ENCODE data around the gene OPCML.

OPCML gene

DNA sequence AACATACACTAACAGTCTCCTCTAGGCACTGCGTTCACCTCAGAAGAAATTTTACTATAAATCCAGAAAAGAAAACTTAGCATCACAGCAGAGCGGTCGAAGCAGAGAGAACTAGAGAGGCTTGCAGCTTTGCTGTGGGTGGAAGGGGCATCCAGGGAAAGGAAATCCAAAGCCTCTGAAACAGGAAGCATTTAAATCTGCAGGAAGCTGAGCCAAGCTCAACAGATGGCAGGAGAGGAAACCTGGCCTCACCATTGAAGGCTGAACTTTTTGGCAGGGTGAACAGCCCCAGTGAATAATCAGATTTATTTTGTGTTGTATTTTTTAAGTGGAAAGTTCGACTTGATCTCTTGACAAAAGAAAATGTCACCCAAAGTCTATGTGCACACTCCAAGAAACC lies 858.1 kb downstream of the OPCML start:
- no peak overlapping the region for H3K4me3 ChIP-seq (ENCODE audit: control insufficient read depth, low read depth, low read length)
- TF ChIP-seq, protein P1, sequence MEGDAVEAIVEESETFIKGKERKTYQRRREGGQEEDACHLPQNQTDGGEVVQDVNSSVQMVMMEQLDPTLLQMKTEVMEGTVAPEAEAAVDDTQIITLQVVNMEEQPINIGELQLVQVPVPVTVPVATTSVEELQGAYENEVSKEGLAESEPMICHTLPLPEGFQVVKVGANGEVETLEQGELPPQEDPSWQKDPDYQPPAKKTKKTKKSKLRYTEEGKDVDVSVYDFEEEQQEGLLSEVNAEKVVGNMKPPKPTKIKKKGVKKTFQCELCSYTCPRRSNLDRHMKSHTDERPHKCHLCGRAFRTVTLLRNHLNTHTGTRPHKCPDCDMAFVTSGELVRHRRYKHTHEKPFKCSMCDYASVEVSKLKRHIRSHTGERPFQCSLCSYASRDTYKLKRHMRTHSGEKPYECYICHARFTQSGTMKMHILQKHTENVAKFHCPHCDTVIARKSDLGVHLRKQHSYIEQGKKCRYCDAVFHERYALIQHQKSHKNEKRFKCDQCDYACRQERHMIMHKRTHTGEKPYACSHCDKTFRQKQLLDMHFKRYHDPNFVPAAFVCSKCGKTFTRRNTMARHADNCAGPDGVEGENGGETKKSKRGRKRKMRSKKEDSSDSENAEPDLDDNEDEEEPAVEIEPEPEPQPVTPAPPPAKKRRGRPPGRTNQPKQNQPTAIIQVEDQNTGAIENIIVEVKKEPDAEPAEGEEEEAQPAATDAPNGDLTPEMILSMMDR (IDR thresholded peaks at IDR 0.05; ENCODE audit: control insufficient read depth, insufficient read depth, low read depth, low read length, missing control alignments): no peak
- no peak for DNase-seq (ENCODE audit: low read depth)

DNA sequence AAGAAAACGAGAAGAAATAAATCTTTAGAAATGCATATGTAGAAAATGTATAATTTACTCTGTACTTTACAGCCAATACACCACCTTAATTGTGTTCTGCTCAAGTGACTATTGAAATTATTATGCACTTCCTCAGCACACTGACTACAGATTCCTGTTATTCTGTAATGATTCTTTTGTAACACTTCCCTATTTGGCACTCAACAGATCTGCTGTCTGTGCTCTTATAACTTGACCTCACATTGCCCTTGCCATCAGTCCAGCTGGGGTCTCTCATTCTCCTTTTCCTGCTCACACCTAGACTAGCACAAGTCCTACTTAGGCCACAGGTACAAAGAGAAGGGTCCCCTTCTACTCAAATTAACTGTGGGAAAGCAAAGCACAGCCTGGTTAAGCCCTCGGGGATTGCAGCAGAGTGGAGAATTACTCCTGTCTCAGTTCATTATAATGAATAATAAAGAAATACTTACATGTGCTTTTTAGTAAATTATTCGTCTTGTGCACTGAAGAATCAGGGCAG lies 860.4 kb downstream of the OPCML start:
- no peak for DNase-seq (ENCODE audit: low read depth)
- H3K4me3 ChIP-seq (ENCODE audit: control insufficient read depth, low read depth, low read length): no peak overlapping the region
- TF ChIP-seq, protein P1 (IDR thresholded peaks at IDR 0.05; ENCODE audit: control insufficient read depth, insufficient read depth, low read depth, low read length, missing control alignments): no peak

DNA sequence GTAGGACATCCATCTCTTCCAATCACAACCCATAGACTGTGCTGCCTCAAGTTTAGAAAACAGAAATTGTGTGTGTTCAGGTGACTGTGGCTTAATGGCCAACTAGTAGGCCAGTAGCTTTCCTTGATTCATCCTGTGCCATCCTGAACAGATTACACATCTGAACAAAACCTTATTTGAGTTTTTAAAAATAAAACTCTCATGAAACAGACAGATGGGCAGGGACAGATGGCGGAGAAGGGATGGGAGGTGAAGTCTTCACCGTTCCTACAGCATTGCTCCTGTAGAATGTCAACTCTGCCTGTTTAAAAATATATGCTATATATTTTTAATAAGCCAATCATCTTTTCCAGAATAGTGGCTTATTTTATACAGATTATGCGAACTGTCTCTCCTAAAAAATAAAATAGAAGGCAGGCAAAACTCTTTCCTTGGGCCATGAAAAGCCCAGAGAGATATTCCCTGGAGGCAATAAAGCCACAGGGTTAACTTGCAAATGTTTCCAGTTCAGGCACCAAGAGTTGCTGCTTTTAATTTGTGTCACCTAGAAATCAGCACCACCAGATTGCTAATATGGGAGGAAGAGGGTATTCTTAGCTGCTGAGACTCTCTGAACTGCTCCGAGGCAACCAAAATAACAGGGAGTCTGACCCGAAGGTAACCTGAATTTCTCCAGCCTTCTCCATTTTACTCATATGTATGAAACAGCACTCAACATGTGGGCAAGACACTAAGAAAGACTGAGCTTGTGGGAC lies 861.2 kb downstream of the OPCML start:
- no peak overlapping the region for H3K4me3 ChIP-seq (ENCODE audit: control insufficient read depth, low read depth, low read length)
- TF ChIP-seq, protein P1 (IDR thresholded peaks at IDR 0.05; ENCODE audit: control insufficient read depth, insufficient read depth, low read depth, low read length, missing control alignments): no peak
- no peak for DNase-seq (ENCODE audit: low read depth)

DNA sequence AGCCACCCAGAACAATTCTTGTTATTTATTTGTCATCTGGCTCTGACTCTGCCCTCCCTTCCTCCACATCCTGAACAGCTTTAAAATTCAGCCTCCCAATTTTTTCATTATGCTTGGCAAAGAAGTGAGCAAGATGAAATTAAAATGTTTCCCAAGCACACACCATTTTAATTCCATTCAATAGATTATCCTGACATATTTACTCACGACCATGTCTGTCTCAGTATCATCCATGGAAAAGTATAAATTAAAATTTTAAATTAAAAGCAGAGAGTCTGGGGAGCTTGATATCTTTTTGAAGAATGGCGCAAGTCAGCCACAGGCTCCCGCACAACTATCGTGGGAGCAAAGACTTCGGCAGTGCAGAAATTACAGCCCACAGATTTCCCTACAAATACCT lies 862.4 kb downstream of the OPCML start:
- TF ChIP-seq, protein P1 (IDR thresholded peaks at IDR 0.05; ENCODE audit: control insufficient read depth, insufficient read depth, low read depth, low read length, missing control alignments): no peak

DNA sequence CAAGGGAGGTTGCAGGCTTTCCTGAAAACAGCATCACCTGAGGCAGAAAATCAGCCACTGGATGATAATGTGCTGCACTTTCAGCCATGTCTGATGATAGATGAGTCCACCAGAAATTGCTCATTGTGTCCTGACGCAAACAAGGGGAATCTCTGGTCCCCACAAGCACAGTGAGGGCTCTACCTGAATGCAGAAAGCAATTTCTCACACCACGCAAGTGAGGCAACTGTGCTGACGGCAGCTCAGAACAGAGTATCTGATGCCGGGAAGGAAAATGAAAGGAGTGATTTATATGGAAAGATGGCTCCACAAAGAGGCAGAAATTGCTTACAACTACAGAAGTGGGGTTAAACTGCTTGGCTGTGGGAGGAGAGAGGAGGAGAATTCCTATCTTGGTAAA lies 867.1 kb downstream of the OPCML start:
- TF ChIP-seq, protein P1 (IDR thresholded peaks at IDR 0.05; ENCODE audit: control insufficient read depth, insufficient read depth, low read depth, low read length, missing control alignments): no peak
- no peak overlapping the region for H3K4me3 ChIP-seq (ENCODE audit: control insufficient read depth, low read depth, low read length)
- no peak for DNase-seq (ENCODE audit: low read depth)

More for the DNA sequence above, 862.4 kb downstream of the OPCML start:
- no peak for DNase-seq (ENCODE audit: low read depth)
- H3K4me3 ChIP-seq (ENCODE audit: control insufficient read depth, low read depth, low read length): no peak overlapping the region

DNA sequence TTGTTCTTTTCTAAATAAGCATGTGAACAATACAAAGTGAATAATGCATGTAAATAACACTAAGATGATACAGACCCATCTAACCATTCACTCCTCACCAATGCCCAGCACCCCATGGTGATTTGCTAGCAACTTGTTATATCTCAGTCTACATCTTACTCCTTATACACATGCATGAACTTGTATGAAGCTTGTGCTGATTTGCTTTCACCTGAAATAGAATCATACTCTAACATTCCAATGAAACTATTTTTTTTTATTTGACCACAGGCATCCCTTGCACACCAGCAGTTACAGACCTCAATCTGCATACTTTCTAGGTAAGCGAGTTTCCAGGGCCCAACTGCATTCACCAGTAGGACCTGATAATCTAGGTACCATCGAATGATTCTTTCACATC lies 873.6 kb downstream of the OPCML start:
- no peak overlapping the region for H3K4me3 ChIP-seq (ENCODE audit: control insufficient read depth, low read depth, low read length)
- TF ChIP-seq, protein P1 (IDR thresholded peaks at IDR 0.05; ENCODE audit: control insufficient read depth, insufficient read depth, low read depth, low read length, missing control alignments): no peak
- no peak for DNase-seq (ENCODE audit: low read depth)

All from AG09309 (cell line).